Mucosa of gallbladder (tissue), 1 donor: ENCODE data around the gene KIAA0408. TPM values are rescaled to one million over a fixed set of nuclear protein-coding genes. Genes with fewer than 3 reads are reported as not detected.
"Not testable (repeated sequence)": the region's sequence is repeated elsewhere in the genome, so short reads cannot be mapped to it uniquely, and the experiment has no call there.

ENCODE experiments used
- DNase-seq: peaks from one replicate; pipeline ENCODE4 v3.0.0-alpha.2; 2020; ENCODE audit warnings: low spot score
- total RNA-seq: library from RNA; stranded (reverse); gene quantifications from one replicate; pipeline ENCODE4 v1.2.1, GENCODE V29; 2021
- donor health status: DM: no; HTN: no; CAD: no.

KIAA0408 gene
- total RNA-seq, 1 donor from 2014 or later: 6.8 TPM

- not testable (repeated sequence) for DNase-seq
Observed at GRCh38 chr6:127412016-127412415, 47.2 kb downstream of the KIAA0408 start.

Other genes starting within 250 kb of the KIAA0408 start
- 41.5 TPM for gene RNF146, start 192.5 kb downstream of the KIAA0408 start, total RNA-seq
- 39.9 TPM for gene ECHDC1, start 115.8 kb downstream of the KIAA0408 start, total RNA-seq
- not detected for gene C6orf58, start 117.8 kb upstream of the KIAA0408 start, total RNA-seq